GM13976 (cell line): ENCODE data around the gene PSKH1.

ENCODE experiments used
- DNase-seq: peaks from one replicate; pipeline ENCODE4 v3.0.0; 2012; ENCODE audit warnings: low spot score
- CTCF ChIP-seq: IDR thresholded peaks from 2 replicates; pipeline ENCODE4 v1.5.1; 2012; ENCODE audit warnings: borderline replicate concordance, mild to moderate bottlenecking; ENCODE audit not compliant: insufficient read depth; ENCODE audit errors: extremely low read depth, missing control alignments, control extremely low read depth
- in situ Hi-C: fragments of 300-500 bp; cut with MboI; formaldehyde crosslinking; loops from one replicate; pipeline ENCODE4 v1.12.0; 2022; ENCODE audit warnings: low sequenced_read_pairs, mixed read lengths, inconsistent platforms; ENCODE audit not compliant: unreplicated experiment

PSKH1 gene

DNA sequence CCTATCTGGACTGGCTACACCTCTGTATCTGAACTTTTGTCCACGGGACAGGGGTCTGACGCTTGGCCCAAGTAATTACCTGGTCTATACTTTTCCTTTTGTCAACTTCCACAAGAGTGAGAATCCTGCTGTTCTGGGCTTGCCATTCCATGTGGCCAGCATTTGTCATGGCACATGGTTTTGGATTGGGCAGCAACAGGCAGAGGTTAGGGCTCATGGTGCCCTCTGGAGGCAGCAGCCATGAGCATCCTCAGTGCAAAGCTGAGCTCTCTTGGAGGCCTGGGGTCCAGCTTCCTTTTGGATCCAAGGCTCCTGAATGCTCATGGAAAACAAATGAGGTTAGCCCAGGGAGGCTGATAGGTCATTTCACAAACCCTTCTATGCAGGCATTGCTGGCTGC lies 27.7 kb upstream of the PSKH1 start:
- TF ChIP-seq CTCF: peak; percentile 50
- peak; percentile 53 for DNase-seq
- in situ Hi-C loops: no loop called here

DNA sequence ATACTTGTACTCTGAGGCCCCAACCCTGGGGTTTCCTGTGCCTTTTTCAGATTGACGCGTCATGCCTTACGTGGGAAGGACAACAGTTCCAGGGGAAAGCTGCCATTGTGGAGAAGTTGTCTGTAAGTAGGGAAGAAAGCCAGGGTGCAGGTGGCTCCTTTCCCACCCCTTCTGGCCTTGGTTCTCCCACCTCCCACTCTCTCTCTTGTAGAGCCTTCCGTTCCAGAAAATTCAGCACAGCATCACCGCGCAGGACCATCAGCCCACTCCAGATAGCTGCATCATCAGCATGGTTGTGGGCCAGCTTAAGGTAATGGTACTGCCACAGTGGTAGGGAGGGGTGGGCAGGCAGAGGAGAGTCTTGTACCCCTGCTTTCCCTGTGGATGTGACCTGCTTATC lies 24.8 kb upstream of the PSKH1 start:
- DNase-seq: no peak
- in situ Hi-C loops: no loop called here
- TF ChIP-seq CTCF: no peak

GRCh38 chr16:67869653-67870052 lies 23.4 kb upstream of the PSKH1 start:
- no peak for DNase-seq
- TF ChIP-seq CTCF: no peak
- in situ Hi-C loops: no loop called here

- no peak for DNase-seq
- in situ Hi-C loops: no loop called here
- TF ChIP-seq CTCF: no peak
Measured at GRCh38 chr16:67871256-67871655, 21.8 kb upstream of the PSKH1 start.

- no peak for TF ChIP-seq CTCF
- in situ Hi-C loops: no loop called here
- no peak for DNase-seq
Measured at GRCh38 chr16:67872131-67872630, 20.9 kb upstream of the PSKH1 start.

DNA sequence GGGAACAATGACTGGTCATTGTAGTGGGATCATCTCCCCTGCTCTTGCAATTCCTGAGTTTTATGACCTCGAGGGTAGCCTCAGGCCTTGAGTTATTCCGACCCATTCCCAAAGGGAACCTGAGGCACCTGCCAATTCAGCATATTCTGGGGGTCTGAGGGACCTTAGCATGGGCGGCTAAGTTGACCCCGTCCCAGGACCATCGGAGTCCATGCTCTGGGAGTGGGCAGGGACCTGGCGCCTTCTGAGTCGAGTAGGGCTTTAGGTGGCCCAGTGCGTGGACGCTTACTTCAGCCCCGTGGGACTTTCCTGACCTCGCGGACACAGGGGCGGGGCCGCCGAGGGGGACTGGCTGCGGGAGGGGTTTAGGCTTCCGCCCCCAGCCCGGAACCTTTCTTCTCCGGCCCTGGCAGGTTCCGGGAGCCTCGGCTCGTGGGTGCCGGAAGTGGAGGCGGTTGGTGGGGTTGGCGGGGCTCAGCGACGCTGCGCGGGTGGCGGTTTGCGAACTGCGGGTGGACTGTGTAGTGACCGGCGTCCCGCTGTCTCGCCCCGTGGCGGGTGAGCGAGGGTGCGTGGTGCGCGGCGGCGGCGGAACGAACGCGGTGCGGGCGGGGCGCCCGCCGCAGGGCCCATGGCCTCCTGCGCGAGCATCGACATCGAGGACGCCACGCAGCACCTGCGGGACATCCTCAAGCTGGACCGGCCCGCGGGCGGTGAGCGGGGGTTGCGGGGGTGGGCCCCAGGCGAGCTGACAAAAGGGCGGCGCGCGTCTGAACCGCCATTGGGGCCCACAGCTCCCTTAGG lies 20.2 kb upstream of the PSKH1 start, which contains the start of gene EDC4:
TSS of gene EDC4 (plus strand) at position 422 of the 804 bp plus-strand sequence. CDS start at position 632, 210 bp downstream.
- peak; percentile 97 for DNase-seq
- in situ Hi-C loops: no loop called here
- TF ChIP-seq CTCF: no peak
